GM19043 (cell line): Measurements from ENCODE around the gene PKLR.
A peak's percentile ranks its signal among the peaks of the same experiment; 100 is the strongest.
"Not testable (repeated sequence)": the region's sequence is repeated elsewhere in the genome, so short reads cannot be mapped to it uniquely, and the experiment has no call there.

Experiments
- ATAC-seq: cut with Tn5 transposase; IDR thresholded peaks from one replicate; pipeline ENCODE4 v1.9.1; 2021; ENCODE audit warnings: low read depth; ENCODE audit not compliant: unreplicated experiment

Gene PKLR

GRCh38 chr1:155260276-155260675 lies 41.0 kb downstream of the PKLR start:
- no peak for ATAC-seq

GRCh38 chr1:155256058-155256852 lies 45.0 kb downstream of the PKLR start:
- no peak for ATAC-seq

GRCh38 chr1:155255243-155256007 lies 45.8 kb downstream of the PKLR start, which contains the start of gene ENTREP3:
Gene ENTREP3 (minus strand): TSS chr1:155255483. CDS start chr1:155254877, 606 bp downstream.
- ATAC-seq = peak; percentile 65

- ATAC-seq = no peak
These were observed 46.5 kb downstream of the PKLR start for GRCh38 chr1:155254714-155255242.

GRCh38 chr1:155254228-155254713 lies 47.0 kb downstream of the PKLR start:
- ATAC-seq = no peak

- no peak for ATAC-seq
These were observed 47.4 kb downstream of the PKLR start for GRCh38 chr1:155253797-155254196.

GRCh38 chr1:155253208-155253607 lies 48.0 kb downstream of the PKLR start:
- ATAC-seq = no peak

- ATAC-seq = no peak
These were observed 49.7 kb downstream of the PKLR start for GRCh38 chr1:155251566-155251965.

- peak; percentile 73 for ATAC-seq
These were observed 50.4 kb downstream of the PKLR start for GRCh38 chr1:155250633-155251449.

- no peak for ATAC-seq
These were observed 51.0 kb downstream of the PKLR start for GRCh38 chr1:155250246-155250632.

- no peak for ATAC-seq
These were observed 53.3 kb downstream of the PKLR start for GRCh38 chr1:155247667-155248553.

- not testable (repeated sequence) for ATAC-seq
These were observed 54.4 kb downstream of the PKLR start for GRCh38 chr1:155246796-155247195.

- ATAC-seq = no peak
These were observed 56.1 kb downstream of the PKLR start for GRCh38 chr1:155245163-155245524.

- peak; percentile 89 for ATAC-seq
These were observed 56.7 kb downstream of the PKLR start for GRCh38 chr1:155244368-155245162.

GRCh38 chr1:155242805-155243358 lies 58.4 kb downstream of the PKLR start:
- ATAC-seq = no peak

GRCh38 chr1:155241841-155242264 lies 59.4 kb downstream of the PKLR start:
- ATAC-seq = no peak

- no peak for ATAC-seq
These were observed 60.1 kb downstream of the PKLR start for GRCh38 chr1:155241069-155241679.
